GM08714 (cell line): Measurements from ENCODE around the gene SLC12A8.

Experiments
- H3K4me3 ChIP-seq: fragments of 200-500 bp; sonication (Bioruptor generic); 2 replicates; pipeline ENCODE4 v1.5.1; 2014; ENCODE audit warnings: mild to moderate bottlenecking, low read length, inconsistent platforms
- ZNF274 ChIP-seq: IDR thresholded peaks from 2 replicates; pipeline ENCODE4 v1.6.1; 2012; ENCODE audit warnings: mild to moderate bottlenecking, low read depth, low read length

Gene SLC12A8

DNA sequence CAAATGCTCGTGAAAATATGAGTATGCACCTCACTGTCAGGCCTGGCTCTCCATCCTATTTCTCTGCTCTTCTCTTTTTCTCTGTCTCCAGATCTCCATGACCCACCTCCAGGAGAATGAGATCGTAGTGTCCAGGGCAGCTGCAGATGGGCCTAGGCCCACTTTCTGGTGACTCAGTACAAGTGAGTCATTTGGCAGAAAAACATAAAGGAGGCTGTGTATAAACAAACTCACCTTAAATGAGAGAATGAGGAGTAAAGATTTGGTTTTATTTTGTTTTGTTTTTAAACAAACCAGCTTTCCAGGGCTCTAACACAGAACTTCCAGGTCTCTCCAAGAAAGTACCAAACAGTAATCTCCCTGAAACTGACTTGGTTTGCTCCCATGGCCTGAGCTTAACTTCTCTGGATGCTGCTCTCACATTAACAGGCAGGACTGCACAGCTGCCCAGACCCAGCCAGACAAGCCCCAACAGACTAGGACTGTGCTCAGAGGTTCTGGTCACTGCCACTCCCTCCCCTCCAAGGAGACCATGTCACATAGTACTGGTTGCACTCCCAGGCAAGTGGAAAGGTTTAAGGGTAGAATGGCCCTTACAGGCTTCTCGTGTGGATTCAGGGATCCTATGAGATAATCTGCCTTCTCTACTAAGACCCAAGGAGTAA lies 155.2 kb downstream of the SLC12A8 start:
- no peak for TF ChIP-seq ZNF274
- no peak overlapping the region for H3K4me3 ChIP-seq

DNA sequence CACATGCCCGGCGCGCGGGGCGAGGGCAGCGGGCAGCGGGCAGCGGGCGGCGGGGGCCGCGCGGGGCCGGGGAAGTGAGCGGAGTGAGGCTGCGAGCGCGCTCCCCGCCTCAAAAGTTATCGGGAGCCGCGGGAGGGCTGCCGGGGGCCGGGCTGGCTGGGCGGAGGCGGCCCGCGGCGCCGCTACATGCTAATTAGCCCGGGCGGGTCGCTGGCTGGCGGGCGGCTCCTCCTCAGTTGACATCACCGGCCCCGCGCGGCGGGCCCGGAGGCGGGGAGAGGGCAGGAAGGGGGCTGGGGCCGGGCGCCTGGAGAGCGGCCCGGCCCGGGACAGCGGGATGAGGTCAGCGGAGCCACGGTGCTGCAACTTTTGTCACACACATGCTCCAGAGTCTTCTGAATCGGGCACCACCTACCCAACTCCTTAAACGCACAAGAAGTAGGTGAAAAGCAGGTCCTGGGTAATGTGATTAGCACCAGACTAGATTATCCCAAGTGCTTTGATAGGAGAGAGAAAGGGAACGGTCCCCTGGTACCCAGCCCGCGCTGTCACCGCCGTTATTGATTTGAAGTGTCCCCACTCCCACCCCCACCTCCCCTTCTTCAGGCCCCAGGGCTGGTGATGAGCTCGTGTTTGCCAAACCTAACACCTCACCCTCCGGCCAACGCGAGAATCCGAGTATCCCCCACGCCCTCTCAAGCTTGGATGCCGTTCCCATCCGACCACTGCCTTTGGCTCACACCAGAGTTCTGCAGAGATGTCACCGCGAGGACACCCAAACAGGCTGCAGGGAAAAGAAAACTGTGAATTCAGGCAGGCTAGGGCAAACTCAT lies 156.4 kb downstream of the SLC12A8 start, which contains the start of gene HEG1:
Gene HEG1 (minus strand): TSS at position 85 of the 833 bp plus-strand sequence. CDS start 107 bp downstream, outside the sequence.
- H3K4me3 ChIP-seq: peak within 1 kb of the TSS; percentile 94
- TF ChIP-seq ZNF274: no peak

DNA sequence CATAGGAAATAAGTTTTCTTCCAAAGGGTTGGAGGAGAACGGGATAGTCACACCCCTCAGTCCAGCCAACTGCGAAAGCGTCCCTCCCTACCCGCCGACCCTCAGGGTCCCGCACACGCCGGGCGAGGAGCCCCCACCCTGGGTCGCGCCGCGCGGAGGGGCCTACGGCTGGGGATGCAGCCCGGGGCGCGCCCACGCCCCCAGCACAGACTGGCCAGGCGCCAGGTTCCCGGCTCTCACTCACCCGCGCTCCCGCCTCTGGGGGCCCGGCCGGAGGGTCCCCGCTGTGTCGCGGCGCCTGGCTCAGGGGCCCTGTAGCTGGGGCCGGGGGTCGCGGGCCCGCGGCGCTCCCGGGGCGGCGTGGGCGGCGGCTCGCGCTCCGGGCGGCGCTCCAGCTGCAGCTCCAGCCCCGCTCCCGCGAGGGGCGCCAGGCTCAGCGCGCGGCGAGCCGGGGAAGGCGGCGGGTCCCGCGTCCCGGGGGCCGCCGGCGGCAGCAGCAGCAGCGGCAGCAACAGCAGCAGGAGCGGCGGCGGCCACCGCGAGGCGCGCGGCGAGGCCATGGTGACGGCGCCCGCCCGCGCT lies 157.1 kb downstream of the SLC12A8 start:
- peak overlapping the region; percentile 94 for H3K4me3 ChIP-seq
- TF ChIP-seq ZNF274: no peak

DNA sequence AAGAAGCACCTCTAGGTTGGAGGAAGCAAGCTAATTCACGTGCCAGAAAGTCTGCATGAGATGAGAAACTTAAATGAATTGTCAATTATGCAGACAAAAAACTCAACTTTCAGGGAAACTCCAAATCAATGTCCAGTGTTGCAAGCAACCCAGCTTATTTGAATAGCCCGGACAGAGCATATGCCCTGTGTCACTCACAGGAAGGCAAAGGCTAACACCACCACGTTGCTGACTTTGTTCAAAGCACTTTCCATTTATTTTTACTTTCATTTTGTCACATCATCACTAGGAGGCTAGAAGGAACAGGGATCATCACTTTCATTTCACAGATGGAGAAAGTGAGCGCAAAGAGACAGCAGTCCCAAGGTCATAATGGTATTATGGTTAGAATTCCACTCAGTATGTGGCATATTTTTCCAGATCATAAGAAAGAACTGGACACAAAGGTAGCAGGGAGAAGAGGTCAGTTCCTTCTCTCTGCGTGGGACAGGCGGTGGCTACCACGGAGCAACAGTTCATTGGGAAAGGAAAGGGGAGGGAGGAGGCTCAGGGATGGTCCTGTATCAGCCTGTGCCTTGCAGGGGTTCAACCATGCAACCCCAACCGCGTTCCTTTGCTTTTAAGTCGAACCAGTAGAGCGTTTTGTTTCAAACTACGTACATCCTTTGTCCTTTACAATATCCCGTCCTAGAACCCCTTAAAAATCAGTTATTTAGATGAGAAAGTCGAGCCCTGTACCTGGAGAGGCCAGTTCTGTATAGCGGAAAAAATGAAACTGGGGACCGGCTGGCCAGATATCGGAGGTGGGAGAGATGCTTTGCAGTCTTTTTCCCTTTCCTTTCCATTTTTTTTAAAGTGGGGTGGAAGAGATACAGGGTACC lies 157.9 kb downstream of the SLC12A8 start:
- peak overlapping the region; percentile 94 for H3K4me3 ChIP-seq
- TF ChIP-seq ZNF274: no peak

DNA sequence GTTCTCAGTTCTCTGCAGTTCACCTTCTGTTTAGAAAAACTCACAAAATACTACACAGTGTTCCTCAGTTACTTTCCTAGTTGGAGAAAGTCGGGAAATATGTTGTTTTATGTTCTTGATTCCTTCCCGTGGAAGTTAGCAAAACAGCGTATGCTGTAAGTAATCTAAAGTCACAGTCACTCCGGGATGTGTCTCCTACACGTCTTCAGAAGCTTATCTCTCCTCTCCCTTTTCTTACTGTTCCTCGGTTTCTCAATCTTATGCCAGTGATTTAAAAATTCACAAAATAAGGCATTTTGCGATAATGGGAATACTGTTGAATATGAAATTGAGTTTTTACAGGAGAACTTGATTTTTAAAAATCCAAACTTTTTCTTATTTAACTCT lies 158.5 kb downstream of the SLC12A8 start:
- no peak for TF ChIP-seq ZNF274
- peak overlapping the region; percentile 94 for H3K4me3 ChIP-seq

DNA sequence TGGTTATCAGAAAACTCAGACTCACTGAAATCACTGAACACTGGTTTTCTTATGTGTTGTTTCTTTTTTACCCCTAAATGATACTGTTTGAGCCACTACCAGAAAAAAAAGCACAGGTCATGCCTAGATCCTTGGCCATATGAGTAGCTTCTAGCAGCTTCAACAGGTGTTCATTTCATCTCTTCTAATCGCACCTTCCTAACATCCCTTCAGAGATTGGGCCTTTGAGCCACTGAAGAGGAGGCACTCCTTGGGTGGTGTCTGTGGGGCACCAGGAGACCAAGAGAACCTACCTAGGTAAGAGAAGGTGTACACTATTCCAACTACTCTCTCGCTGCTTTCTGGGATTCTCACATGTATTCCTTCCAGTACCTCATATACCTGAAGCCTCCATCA lies 159.2 kb downstream of the SLC12A8 start:
- no peak for TF ChIP-seq ZNF274
- H3K4me3 ChIP-seq: peak overlapping the region; percentile 39; the same call in 1 of the 2 replicates

DNA sequence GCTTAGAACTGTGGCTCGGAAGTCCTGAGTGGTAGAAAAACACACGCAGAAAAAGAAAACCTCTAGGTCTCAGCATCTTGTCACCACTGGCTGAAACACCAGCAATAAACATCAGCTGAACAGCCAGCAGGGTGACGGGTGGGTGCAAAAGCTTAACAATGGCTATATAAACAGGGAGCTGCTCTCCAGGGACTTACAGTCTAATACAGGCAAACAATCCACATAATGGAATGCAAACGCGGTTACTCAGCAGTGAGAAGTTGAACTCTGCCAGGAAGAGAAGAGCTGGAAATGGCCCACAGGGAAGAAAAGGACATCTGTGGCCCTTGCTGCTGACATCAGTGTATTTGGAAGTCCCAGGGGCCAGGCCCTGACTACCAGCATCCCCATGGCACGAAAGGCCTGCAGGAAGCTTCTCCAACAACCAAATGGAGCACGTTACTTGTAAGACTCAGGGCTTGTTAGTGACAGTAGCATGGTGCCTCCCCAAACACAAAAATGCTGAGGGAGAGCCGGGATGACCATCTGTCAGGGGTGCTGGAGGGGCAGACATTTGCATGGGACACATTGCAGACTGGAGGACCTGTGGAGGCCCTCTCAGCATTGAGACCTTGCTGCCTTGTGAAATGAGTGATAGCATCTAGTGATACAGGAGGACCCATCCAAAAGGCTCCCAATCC lies 159.8 kb downstream of the SLC12A8 start:
- no peak for TF ChIP-seq ZNF274
- peak overlapping the region; percentile 39; the same call in 1 of the 2 replicates for H3K4me3 ChIP-seq

DNA sequence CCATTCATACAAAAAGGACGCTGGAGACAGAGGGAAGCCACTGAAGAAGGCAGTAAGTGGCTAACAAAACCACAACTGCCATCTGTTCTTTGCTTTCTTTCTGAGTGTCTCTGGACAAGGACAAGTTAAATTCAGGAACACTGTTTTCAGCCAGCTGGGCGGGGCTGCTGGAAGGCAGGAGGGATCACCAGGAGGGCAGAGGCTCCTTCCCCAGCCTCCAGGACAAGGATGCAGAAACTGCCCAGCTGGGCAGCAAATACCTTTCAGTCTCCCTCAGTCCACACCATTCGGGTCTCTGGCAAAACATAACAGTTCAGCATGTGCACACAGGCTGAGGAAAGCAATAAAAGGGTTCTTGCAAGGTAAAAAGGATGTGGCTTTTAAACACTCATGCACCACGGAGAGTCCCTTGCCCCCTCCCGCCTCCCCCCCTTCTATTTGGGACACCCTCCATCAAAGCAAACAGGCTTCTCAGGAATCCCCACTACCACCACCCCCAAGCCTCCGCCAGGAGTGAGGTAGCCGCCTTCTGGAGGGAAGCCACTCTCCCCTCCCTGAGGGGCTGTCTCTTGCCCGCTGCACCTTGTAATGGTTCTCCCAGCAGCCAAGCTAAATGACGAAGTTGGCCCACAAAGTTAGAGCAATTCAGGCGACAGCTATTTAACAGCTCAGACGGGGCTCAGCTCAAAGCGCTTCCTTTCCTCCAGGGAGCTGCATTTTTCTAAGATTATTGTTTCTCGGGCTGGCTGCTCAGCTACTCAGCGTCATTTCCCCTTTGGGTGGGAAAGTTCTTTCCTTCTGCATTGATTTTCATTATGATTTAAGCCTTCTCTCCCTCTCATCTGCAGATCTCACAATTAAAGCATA lies 160.6 kb downstream of the SLC12A8 start:
- TF ChIP-seq ZNF274: no peak
- peak overlapping the region; percentile 39; the same call in 1 of the 2 replicates for H3K4me3 ChIP-seq

DNA sequence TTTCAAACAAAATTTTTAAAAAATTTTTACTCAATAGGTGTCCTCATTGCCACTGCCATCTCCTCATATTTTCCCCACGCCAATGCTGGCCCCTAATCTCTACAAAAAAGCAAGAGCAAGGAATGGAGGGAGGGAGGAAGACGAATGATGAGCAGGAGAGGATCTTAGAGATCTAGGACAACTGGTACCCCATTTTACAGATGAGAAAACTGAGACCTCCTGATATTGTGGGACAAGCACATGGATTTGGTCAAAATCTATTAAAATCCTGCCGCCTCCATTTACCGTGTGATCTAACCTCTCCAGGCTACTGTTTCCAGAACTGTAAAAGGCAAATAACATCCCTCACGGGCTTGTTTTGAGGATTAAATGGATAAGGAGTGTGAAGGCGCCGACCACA lies 161.3 kb downstream of the SLC12A8 start:
- peak overlapping the region; percentile 36; the same call in 1 of the 2 replicates for H3K4me3 ChIP-seq
- no peak for TF ChIP-seq ZNF274

DNA sequence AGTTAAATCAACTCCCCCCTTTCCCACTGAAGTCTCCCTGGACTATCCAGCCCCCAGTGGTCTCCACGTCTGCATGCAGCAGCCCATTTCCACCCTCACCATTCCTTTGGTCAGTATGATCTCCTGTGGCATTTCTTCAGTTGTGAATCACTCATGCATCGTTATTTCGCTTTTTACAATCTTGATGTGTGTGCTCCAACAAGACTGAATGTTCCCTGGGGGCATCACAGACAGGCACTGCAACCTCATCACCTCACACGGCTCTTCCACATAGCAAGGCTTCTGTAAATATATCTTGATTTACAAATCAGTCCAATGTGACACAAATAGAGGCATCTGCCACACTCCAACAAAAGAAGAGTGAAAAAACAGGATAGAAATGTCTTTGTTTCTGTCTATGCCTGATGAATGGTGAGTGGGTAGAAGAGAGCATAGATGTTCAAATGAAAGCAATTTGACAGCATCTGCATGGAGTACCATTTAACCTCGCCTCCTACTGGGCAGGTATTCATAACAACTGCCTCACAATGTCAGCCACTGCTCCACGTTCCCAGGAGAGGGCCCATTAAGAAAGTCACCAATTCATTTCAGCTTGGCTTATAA lies 162.0 kb downstream of the SLC12A8 start:
- H3K4me3 ChIP-seq: no peak overlapping the region
- no peak for TF ChIP-seq ZNF274

DNA sequence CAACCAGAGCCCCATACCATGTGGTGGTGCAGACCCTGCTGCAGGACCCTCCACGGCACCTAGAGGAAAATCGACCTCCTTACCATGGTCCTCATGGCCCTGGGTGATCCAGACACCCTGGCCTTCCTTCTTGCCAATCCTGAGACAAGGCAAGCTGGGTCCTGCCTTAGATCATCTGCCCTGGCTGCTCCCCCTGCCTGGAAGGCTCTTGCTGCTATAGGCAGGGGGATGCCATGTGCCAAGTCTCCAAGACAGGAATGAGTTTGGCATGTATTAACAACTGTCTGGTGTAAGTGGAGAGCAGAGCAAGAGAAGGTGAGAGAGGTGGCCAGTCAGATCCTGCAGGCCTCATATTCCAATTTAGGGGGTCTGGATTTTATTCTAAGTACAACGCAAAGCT lies 164.3 kb downstream of the SLC12A8 start:
- no peak for TF ChIP-seq ZNF274
- no peak overlapping the region for H3K4me3 ChIP-seq

DNA sequence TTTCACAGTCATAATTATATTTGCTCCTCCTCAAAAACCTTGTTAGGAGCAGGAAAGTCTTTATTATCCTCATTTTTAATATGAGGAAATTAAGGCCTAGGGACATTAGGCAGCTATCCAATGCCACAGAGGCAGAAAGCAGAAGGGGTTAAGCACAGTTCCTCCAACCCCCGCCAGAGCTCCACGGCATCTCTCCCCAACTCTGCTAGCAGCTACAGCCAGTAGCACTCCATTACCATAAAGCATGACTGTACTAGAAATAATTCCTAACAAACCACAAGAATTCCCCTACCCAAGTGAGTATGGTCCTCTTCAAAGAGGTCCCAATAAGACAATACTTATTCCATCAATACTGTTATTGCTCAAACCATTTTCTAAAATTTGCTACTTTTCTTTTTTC lies 166.6 kb downstream of the SLC12A8 start:
- no peak overlapping the region for H3K4me3 ChIP-seq
- TF ChIP-seq ZNF274: no peak
